Uterus (tissue), 2 donors: ENCODE measurements around the gene GNB5.

Experiments
- POLR2A ChIP-seq, 2 donors: fragments of 450-650 bp; IDR thresholded peaks; one replicate each; pipeline ENCODE4 v1.6.1; 2016; ENCODE audit warnings: antibody characterized with exemption in 2 of 2, mild to moderate bottlenecking in 1 of 2, moderate library complexity in 1 of 2
- TF ChIP-seq, protein P1 (sequence below), 4 experiments: fragments of 200-600 bp in 2 of 4; fragments of 450-650 bp in 2 of 4; sonication (generic) in 2 of 4; IDR thresholded peaks; one replicate each; pipeline ENCODE4 v1.5.1; 2016 to 2019; ENCODE audit warnings: antibody characterized with exemption in 4 of 4, mild to moderate bottlenecking in 2 of 4, moderate library complexity in 1 of 4

DNA sequence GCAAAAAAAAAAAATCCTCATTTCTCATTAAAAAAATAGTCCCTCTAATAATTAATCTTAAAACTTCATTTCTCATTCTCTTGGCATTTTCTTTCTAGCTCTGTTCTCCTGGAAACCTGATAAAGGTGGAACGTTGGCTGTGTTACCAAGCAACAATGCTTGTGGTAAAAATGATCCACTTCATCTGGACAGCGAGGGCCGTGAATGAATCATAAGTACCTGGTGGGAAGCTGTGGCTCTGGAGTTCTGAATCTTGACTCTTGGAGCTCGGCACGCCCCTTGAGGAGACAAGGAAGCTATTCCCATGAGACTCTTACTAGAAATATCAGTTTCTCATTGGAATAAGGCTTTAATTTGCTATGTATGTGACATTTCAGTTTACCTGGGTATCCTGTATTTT, 111.2 kb downstream of the GNB5 start:
- no peak for TF ChIP-seq POLR2A (IDR thresholded peaks at IDR 0.05)
- TF ChIP-seq, protein P1, sequence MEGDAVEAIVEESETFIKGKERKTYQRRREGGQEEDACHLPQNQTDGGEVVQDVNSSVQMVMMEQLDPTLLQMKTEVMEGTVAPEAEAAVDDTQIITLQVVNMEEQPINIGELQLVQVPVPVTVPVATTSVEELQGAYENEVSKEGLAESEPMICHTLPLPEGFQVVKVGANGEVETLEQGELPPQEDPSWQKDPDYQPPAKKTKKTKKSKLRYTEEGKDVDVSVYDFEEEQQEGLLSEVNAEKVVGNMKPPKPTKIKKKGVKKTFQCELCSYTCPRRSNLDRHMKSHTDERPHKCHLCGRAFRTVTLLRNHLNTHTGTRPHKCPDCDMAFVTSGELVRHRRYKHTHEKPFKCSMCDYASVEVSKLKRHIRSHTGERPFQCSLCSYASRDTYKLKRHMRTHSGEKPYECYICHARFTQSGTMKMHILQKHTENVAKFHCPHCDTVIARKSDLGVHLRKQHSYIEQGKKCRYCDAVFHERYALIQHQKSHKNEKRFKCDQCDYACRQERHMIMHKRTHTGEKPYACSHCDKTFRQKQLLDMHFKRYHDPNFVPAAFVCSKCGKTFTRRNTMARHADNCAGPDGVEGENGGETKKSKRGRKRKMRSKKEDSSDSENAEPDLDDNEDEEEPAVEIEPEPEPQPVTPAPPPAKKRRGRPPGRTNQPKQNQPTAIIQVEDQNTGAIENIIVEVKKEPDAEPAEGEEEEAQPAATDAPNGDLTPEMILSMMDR (IDR thresholded peaks at IDR 0.05), result no peak
